SW 1271 (cell line): ENCODE results near the gene CNN3.
A peak's percentile ranks its signal among the peaks of the same experiment; 100 is the strongest.

Experiments
- DNase-seq, 2 experiments: peaks; one replicate each; lab custom pipeline; 2025; lab: John Stamatoyannopoulos, UW

The CNN3 gene

GRCh38 chr1:94887603-94888171, 39.2 kb downstream of the CNN3 start:
- no peak for DNase-seq

GRCh38 chr1:94887106-94887505, 39.8 kb downstream of the CNN3 start:
- no peak for DNase-seq

GRCh38 chr1:94886361-94886760, 40.5 kb downstream of the CNN3 start:
- no peak for DNase-seq

- DNase-seq: no peak
Observed at GRCh38 chr1:94884507-94884906, 42.4 kb downstream of the CNN3 start.

GRCh38 chr1:94884106-94884505, 42.8 kb downstream of the CNN3 start:
- DNase-seq: no peak

DNA sequence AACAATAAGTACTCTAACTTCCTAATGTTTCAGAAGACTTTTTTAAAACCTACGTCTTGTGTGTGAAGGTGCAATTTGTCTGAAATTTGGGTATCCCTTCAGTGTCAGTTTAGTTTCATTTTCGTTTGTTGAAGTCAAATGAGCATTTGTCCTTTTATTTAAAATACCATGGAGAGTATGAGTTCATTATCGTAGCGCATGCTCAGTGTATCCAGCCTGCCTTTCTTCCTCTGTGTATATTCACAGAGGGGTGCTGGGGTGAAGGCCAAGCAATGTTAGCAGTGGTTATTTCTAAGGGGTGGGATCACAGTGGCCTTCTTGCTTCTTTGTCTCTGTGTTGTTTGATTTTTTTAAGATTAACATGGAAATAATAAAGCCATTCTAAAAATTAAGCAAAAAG, 43.2 kb downstream of the CNN3 start:
- no peak for DNase-seq

GRCh38 chr1:94878329-94878728, 48.6 kb downstream of the CNN3 start:
- DNase-seq: no peak

DNA sequence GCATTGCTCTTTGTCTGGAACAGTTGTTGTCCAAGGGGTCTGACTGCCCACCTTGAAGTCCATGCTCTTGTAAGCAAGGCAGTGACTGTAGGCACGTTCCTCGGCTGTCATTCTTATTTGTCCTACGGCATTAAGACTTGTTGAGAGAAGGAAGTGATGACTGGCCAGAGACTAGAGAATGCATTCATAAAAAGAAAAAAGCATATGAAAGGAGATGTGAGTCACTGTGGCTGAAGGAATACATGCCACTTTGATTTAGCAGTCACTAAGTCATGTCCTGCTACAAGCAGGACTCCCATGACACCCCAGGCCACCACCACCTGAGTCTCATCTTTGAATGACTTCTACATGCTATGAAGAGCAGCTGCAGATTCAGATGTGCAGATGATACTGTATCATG, 50.5 kb downstream of the CNN3 start:
- no peak for DNase-seq

GRCh38 chr1:94875794-94876193, 51.1 kb downstream of the CNN3 start:
- no peak for DNase-seq

- DNase-seq: no peak
Observed at GRCh38 chr1:94874423-94874822, 52.5 kb downstream of the CNN3 start.

DNA sequence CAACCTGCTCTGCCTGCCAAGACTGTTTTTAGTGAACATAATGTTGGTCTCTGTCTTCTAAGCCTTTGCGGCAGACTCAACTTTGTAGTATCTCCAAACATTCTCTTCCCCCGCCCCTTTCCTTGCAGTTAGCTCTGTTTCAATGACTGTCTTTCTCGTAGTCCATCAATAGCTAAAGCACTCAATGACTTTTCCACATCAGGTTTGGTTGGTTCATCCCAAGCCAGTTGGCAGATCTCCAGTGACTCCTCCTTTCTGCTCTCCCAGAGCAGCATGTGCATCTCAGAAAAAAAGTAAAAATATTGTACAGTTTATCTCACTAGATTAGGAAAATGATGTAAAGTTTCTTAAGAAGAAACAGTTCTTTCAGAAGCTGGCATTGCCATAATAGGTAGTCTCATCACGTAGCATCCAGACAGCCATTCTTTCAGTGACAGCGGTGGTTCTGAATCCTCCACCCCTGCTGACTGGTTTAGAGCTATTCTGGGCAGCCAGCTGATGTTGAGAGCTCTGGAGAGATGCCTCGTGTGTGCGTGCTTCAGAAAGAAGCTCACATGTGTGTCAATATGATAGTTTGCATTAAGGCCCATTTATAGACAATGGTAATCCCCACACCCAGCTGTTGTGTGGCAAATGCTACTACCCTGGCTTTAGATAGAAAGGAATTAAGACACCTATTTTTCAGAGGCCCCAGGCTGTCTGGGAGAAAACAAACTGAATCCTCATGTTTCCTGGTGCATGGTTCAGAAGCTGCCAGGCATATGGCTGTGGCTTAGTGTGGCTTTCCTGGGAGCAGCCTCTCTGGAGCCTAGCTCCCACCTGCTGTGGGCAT, 53.2 kb downstream of the CNN3 start:
- no peak for DNase-seq

- DNase-seq: no peak
Observed at GRCh38 chr1:94872771-94873495, 54.0 kb downstream of the CNN3 start.

GRCh38 chr1:94871031-94871430, 55.9 kb downstream of the CNN3 start:
- no peak for DNase-seq

DNA sequence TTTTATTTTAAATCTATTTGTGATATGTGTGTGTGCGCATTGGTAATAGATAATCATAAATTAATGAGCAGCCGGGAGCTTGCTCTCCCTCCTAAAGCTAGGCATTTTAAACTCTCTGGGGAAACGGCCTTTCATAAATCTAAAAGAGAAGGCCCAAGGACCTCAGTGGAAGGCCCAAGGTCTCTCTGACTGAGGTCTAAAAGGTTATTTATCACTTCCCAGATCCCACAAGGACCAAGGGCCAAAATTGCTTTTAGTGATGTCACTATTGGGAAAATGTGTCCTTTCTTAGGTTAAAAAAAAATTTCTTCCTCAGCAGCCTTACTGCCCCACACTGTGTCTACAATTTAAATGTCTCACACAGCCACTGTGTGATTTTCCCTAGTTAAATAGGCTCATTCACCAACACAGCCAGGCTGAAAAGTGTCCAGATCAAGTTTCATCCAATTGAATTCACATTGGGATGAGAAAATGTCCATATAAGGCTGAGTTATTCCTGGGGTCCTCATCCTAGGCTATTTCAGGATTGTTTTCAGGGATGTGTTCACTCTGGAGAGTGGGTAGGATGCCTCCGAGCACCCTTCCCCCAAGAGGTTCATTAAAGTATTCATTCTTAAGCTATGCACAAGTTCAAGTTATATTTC, 60.6 kb downstream of the CNN3 start:
- DNase-seq: no peak

DNA sequence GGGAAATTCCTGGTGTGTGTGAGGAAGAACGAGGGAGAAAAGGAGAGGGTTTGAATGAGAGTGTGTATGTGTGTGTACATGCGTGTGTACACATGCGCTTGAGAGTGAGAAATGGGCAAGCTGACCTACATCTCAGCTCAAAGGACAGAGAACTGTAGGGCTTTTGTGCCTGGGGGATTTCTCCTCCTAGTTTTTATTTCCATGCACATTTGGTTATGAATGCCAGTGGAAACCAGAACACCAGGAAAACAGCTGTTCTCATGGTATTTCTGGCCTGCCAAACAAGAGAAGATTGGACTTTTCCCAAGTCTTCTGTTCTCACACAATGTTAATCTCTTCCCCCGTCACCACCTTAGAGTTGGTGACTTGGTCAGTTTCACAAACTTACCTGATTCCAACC, 61.5 kb downstream of the CNN3 start:
- no peak for DNase-seq

DNA sequence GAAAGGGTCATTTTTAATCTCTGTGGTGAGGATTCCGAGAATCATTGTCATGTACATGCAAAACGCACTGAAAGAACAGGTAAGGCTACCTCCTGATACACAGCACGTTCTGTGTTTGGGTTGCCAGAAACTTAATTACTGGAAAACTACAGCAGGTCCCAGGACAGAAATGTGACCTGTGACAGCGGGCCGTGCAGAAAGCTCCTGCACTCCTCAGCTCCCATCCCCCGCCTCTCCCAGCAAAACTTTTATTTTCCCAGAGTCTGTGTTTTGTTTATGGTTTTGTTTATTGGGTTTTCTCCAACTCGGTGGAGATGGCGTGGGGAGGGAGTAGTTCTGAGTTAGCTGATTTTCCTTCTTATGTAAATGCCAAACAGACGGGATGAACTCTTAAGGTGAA, 62.1 kb downstream of the CNN3 start:
- no peak for DNase-seq

DNA sequence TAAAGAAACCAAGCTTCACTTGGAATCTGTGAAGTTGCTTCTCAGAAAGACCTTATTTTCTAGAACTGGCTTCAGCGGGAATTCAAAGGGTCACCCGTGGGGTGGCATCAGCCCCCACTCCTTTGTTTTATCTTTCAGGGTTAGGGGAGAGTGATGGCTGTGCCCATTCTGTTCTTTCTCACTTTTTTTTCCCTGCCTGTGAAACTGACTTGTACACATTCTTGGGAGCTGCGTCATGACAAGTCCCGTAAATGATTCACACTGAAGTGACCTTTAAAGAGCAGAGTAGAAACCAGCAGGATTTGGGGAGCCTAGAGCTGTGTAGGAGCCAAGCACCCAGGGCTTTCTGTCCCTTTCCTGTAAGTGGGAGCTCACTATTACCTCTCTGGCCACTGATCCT, 63.0 kb downstream of the CNN3 start:
- peak; percentile 24 to 70 for DNase-seq

DNA sequence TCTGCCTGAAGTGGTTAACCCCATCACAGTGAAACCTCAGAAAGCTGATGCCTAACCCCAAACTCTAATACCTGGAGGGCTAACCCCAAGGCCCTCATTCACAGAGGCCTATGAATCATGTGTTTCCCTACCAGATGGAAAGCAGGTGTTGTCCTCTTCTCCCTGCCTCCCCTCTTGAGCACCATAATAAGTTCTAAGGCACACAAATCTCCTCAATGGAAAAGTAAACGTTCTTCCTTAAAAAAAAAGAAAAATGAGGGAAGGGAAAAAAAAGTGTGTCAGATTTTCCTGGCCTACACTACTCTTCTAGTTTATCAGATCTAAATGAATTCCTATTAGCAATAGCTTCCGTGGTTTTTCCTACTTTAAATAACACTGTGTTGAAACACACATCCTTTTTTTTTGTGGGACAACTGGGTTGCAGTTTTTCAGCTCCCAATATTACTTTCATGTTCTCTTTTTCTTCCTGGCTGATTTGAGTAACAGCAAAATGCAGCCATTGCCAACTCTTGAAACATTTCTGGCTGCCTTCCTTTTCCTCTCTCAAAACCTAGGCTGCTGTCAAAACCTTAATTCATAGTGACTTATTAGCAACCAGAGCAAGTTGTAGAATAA, 63.5 kb downstream of the CNN3 start:
- peak in 1 of 2 experiments; percentile 19 for DNase-seq

- DNase-seq: no peak
Observed at GRCh38 chr1:94862718-94863117, 64.2 kb downstream of the CNN3 start.

DNA sequence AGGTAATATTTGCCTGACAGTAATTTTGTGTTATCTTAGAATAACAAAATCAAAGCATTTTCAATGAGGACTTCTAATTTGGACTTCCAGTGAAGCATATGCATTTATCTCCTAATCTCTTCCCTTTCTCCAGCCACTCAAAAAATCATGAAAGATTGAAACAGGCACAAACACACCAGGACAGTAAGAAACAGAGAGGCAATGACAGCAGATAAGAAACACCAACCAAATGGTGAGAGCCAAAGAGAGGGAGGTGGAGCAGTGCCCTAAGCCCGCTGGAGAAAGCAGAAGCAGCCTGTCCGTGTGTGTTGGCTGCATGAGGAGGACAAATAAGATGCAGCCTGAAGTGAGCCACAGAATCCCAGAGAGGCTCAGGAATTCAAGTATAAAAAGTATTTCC, 67.7 kb downstream of the CNN3 start:
- no peak for DNase-seq

- DNase-seq: no peak
Observed at GRCh38 chr1:94858276-94858675, 68.6 kb downstream of the CNN3 start.

DNA sequence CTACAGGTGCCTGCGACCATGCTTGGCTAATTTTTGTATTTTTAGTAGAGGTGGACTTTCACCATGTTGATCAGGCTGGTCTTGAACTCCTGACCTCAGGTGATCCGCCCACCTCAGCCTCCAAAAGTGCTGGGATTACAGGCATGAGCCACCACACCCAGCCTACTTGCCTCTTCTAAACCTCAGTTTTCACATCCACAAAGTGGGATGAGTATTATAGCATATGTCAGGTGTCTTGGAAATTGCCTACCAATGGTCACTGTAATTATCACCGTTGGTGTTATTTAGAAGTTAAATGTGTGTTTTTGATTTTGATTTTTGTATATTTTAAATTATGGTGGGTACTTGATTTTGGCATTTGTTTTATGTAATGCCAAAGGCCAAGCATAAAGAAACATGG, 70.0 kb downstream of the CNN3 start:
- DNase-seq: no peak
